ENCODE results near the gene RNF17.

DNA sequence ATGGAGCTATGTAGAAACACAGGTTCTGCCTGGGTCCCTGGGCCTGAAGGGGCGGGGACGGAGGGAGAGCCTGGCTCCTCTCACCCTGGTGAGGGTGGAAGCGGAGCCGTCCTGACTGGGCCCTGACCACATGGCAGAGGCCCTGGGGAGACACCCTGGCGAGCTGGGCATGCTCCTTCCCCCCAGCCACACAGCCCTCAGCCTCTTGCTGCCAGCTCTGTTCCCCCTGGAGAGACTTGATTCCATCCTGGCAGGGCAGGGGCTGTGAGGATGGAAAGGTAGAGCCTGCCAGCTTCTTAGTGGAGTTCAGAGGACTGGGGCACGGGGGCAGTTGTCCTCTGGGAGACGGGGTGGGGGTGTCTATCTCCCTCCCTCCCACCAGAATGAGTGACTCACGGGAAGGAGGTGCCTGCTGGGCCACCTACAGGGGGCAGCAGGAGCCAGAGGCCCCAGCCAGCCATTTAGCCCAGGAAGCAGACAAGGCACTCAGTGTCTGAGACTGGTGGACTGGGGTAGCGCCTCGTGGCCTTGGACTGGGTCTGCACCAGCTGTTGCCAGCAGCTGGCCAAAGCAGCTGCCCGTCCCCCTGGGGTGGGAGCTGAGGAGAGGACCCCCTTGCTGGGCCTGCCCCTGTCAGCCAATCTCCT lies 22.8 kb upstream of the RNF17 start:
- no peak for TF ChIP-seq ZNF274 (IDR thresholded peaks at IDR 0.05; ENCODE audit: low read depth, low read length)
- no peak for TF ChIP-seq YY1 (IDR thresholded peaks at IDR 0.05; ENCODE audit: insufficient read depth, insufficient read length)
- no peak for TF ChIP-seq SUZ12 (IDR thresholded peaks at IDR 0.05; ENCODE audit: extremely low read depth, insufficient read depth, insufficient read length)
